WTC11 (cell line): Measurements from ENCODE around the gene STK16. TPM values are rescaled to one million over a fixed set of nuclear protein-coding genes. Genes with fewer than 3 reads are reported as not detected.

Experiments
- ATAC-seq: fragments of 200-7000 bp; cut with Tn5 transposase; 2 replicates; pipeline ENCODE4 v1.10.0; 2021; ENCODE audit warnings: mild to moderate bottlenecking, moderate library complexity
- CTCF ChIA-PET: fragments of 300-600 bp; sonication (Branson Sonifier 250); formaldehyde crosslinking; loops from one replicate; lab custom pipeline; 2021; ENCODE audit warnings: antibody characterized with exemption; lab: Charles Lee
- POLR2A ChIA-PET: fragments of 350-600 bp; sonication (Branson Sonifier 250); formaldehyde crosslinking; loops from one replicate; lab custom pipeline; 2021; ENCODE audit warnings: antibody characterized with exemption; lab: Charles Lee
- DNase-seq: peaks from one replicate; pipeline ENCODE4 v3.0.0; 2021; ENCODE audit warnings: low spot score
- H3K27ac Mint-ChIP-seq: 2 replicates; pipeline ENCODE4 v1.8.0; 2021; ENCODE audit warnings: mixed read lengths
- H3K27me3 Mint-ChIP-seq: 2 replicates; pipeline ENCODE4 v1.8.0; 2021; ENCODE audit warnings: low read depth, mild to moderate bottlenecking, moderate library complexity, mixed read lengths
- H3K36me3 Mint-ChIP-seq: 2 replicates; pipeline ENCODE4 v1.8.0; 2021; ENCODE audit warnings: mixed read lengths
- H3K4me1 Mint-ChIP-seq: 2 replicates; pipeline ENCODE4 v1.8.0; 2022; ENCODE audit warnings: mixed read lengths
- H3K4me3 Mint-ChIP-seq: 2 replicates; pipeline ENCODE4 v1.8.0; 2021; ENCODE audit warnings: mild to moderate bottlenecking, moderate library complexity, mixed read lengths
- H3K9me3 Mint-ChIP-seq: 2 replicates; pipeline ENCODE4 v1.8.0; 2021; ENCODE audit warnings: mixed read lengths
- E2F1 ChIP-seq: sonication (generic); formaldehyde crosslinking; IDR thresholded peaks from 2 replicates; pipeline ENCODE4 v1.8.0; 2022; ENCODE audit warnings: mild to moderate bottlenecking, missing genetic modification reagents
- ELF4 ChIP-seq: sonication (generic); formaldehyde crosslinking; IDR thresholded peaks from 2 replicates; pipeline ENCODE4 v1.8.1; 2022; ENCODE audit warnings: low read depth, mild to moderate bottlenecking, moderate library complexity, missing genetic modification reagents
- FOXJ3 ChIP-seq: sonication (generic); formaldehyde crosslinking; IDR thresholded peaks from 2 replicates; pipeline ENCODE4 v1.9.0; 2021; ENCODE audit warnings: missing genetic modification reagents, mild to moderate bottlenecking, borderline replicate concordance
- FOXP4 ChIP-seq: sonication (generic); formaldehyde crosslinking; IDR thresholded peaks from 2 replicates; pipeline ENCODE4 v1.8.0; 2022; ENCODE audit warnings: mild to moderate bottlenecking, missing genetic modification reagents
- GRHL2 ChIP-seq: fragments of 250-450 bp; sonication (Bioruptor Pico); IDR thresholded peaks from 2 replicates; pipeline ENCODE4 v1.8.0; 2022; ENCODE audit warnings: mild to moderate bottlenecking, moderate library complexity; ENCODE audit not compliant: insufficient replicate concordance, severe bottlenecking
- IRF2 ChIP-seq: sonication (generic); formaldehyde crosslinking; IDR thresholded peaks from 2 replicates; pipeline ENCODE4 v1.8.0; 2022; ENCODE audit warnings: low read depth, missing genetic modification reagents, borderline replicate concordance
- MXD4 ChIP-seq: fragments of 250-450 bp; sonication (Bioruptor Pico); IDR thresholded peaks from 2 replicates; pipeline ENCODE4 v1.8.0; 2021; ENCODE audit warnings: mild to moderate bottlenecking, moderate library complexity, borderline replicate concordance
- NFE2L1 ChIP-seq: sonication (generic); formaldehyde crosslinking; IDR thresholded peaks from 2 replicates; pipeline ENCODE4 v1.8.1; 2023; ENCODE audit warnings: missing genetic modification reagents
- PRDM15 ChIP-seq: sonication (generic); formaldehyde crosslinking; IDR thresholded peaks from 2 replicates; pipeline ENCODE4 v1.8.0; 2022; ENCODE audit warnings: missing genetic modification reagents
- SOX15 ChIP-seq: fragments of 250-450 bp; sonication (Bioruptor Pico); IDR thresholded peaks from 2 replicates; pipeline ENCODE4 v1.9.0; 2021; ENCODE audit warnings: mild to moderate bottlenecking
- TEAD4 ChIP-seq: sonication (generic); formaldehyde crosslinking; IDR thresholded peaks from 2 replicates; pipeline ENCODE4 v1.8.0; 2022; ENCODE audit warnings: mild to moderate bottlenecking, missing genetic modification reagents
- USF2 ChIP-seq: sonication (generic); formaldehyde crosslinking; IDR thresholded peaks from 2 replicates; pipeline ENCODE4 v1.8.1; 2023; ENCODE audit warnings: mild to moderate bottlenecking, missing genetic modification reagents, moderate library complexity
- ZNF232 ChIP-seq: sonication (generic); formaldehyde crosslinking; IDR thresholded peaks from 2 replicates; pipeline ENCODE4 v1.8.0; 2022; ENCODE audit warnings: mild to moderate bottlenecking, missing genetic modification reagents
- ZNF281 ChIP-seq: sonication (generic); formaldehyde crosslinking; IDR thresholded peaks from 2 replicates; pipeline ENCODE4 v1.8.0; 2023; ENCODE audit warnings: mild to moderate bottlenecking, missing genetic modification reagents
- ZNF396 ChIP-seq: fragments of 250-450 bp; sonication (Bioruptor Pico); IDR thresholded peaks from 2 replicates; pipeline ENCODE4 v1.8.0; 2021; ENCODE audit warnings: mild to moderate bottlenecking, moderate library complexity, borderline replicate concordance
- total RNA-seq: library from RNA; stranded (reverse); gene quantifications from 3 replicates; pipeline ENCODE4 v1.2.3, GENCODE V29; 2021
- TF ChIP-seq, protein P1 (sequence below): fragments of 250-450 bp; sonication (Bioruptor Pico); IDR thresholded peaks from 2 replicates; pipeline ENCODE4 v1.9.0; 2021; ENCODE audit warnings: mild to moderate bottlenecking
- TF ChIP-seq, protein P2 (sequence below): sonication (generic); formaldehyde crosslinking; IDR thresholded peaks from 2 replicates; pipeline ENCODE4 v1.8.1; 2022; ENCODE audit warnings: mild to moderate bottlenecking, moderate library complexity, missing genetic modification reagents
- TF ChIP-seq, protein P3 (sequence below): sonication (generic); formaldehyde crosslinking; conservative IDR thresholded peaks from 2 replicates; pipeline ENCODE4 v1.8.1; 2022; ENCODE audit warnings: mild to moderate bottlenecking, missing genetic modification reagents
- TF ChIP-seq, protein P4 (sequence below): fragments of 250-450 bp; sonication (Bioruptor Pico); IDR thresholded peaks from 2 replicates; pipeline ENCODE4 v1.9.0; 2021; ENCODE audit warnings: mild to moderate bottlenecking, borderline replicate concordance

STK16 gene
- total RNA-seq, 1 experiment from 2014 or later = 27.5 TPM

GRCh38 chr2:219205165-219205538, 40.1 kb upstream of the STK16 start (continued):
- no peak for TF ChIP-seq E2F1
- TF ChIP-seq, protein P1, sequence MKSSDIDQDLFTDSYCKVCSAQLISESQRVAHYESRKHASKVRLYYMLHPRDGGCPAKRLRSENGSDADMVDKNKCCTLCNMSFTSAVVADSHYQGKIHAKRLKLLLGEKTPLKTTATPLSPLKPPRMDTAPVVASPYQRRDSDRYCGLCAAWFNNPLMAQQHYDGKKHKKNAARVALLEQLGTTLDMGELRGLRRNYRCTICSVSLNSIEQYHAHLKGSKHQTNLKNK (CRISPR knock-in tag) = no peak

DNA sequence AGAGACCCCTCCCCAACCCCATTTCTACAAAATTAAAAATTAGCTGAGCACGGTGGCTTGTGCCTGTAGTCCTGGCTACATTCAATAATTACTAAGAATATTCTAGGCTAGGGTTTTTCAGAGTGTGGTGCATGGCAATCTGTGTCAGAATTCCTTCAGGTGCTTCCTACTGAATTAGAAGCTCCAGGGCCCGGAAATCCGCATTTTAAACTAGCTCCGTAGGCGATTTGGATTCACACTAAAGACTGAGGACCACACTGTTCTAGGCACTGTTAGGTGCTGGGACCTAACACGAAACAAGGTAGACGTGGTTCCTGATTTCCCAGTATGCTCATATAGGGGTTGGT, 39.3 kb upstream of the STK16 start:
- ChIA-PET CTCF (interaction anchor here (0.9 to 2.0 kb wide), 12 partner anchors 8 to 324 kb away, joined by 3 to 11 read pairs (median 6); partner anchors contain the start of genes CNPPD1, GLB1L and STK16), POLR2A (interaction anchor here (0.7 to 2.0 kb wide), 8 partner anchors 11 to 47 kb away, joined by 3 to 16 read pairs (median 6); partner anchors contain the start of genes ABCB6, ANKZF1, ATG9A and CNPPD1)
- H3K36me3 Mint-ChIP-seq = peaks cover 25% of the 10 kb centered on the region
- DNase-seq = no peak
- peaks cover 15% of the 10 kb centered on the region for H3K27me3 Mint-ChIP-seq
- peak overlapping the region; percentile 91 for H3K27ac Mint-ChIP-seq
- H3K4me3 Mint-ChIP-seq = peak overlapping the region; percentile 74
- ATAC-seq = no peak
- peaks cover 8% of the 10 kb centered on the region for H3K9me3 Mint-ChIP-seq
- peaks cover 6% of the 10 kb centered on the region for H3K4me1 Mint-ChIP-seq
- TF ChIP-seq GRHL2 (no peak), PRDM15 (CRISPR knock-in tag) (no peak), MXD4 (no peak), ZNF396 (CRISPR knock-in tag) (no peak), USF2 (CRISPR knock-in tag) (no peak), ELF4 (CRISPR knock-in tag) (no peak), NFE2L1 (CRISPR knock-in tag) (no peak), IRF2 (CRISPR knock-in tag) (no peak), FOXJ3 (CRISPR knock-in tag) (no peak), ZNF281 (CRISPR knock-in tag) (no peak), ZNF232 (CRISPR knock-in tag) (no peak), FOXP4 (CRISPR knock-in tag) (no peak), SOX15 (CRISPR knock-in tag) (no peak), TEAD4 (CRISPR knock-in tag) (no peak)
- TF ChIP-seq, protein P2, sequence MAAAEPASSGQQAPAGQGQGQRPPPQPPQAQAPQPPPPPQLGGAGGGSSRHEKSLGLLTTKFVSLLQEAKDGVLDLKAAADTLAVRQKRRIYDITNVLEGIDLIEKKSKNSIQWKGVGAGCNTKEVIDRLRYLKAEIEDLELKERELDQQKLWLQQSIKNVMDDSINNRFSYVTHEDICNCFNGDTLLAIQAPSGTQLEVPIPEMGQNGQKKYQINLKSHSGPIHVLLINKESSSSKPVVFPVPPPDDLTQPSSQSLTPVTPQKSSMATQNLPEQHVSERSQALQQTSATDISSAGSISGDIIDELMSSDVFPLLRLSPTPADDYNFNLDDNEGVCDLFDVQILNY (CRISPR knock-in tag) = no peak
- TF ChIP-seq, protein P3, sequence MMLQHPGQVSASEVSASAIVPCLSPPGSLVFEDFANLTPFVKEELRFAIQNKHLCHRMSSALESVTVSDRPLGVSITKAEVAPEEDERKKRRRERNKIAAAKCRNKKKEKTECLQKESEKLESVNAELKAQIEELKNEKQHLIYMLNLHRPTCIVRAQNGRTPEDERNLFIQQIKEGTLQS = no peak
- TF ChIP-seq, protein P4, sequence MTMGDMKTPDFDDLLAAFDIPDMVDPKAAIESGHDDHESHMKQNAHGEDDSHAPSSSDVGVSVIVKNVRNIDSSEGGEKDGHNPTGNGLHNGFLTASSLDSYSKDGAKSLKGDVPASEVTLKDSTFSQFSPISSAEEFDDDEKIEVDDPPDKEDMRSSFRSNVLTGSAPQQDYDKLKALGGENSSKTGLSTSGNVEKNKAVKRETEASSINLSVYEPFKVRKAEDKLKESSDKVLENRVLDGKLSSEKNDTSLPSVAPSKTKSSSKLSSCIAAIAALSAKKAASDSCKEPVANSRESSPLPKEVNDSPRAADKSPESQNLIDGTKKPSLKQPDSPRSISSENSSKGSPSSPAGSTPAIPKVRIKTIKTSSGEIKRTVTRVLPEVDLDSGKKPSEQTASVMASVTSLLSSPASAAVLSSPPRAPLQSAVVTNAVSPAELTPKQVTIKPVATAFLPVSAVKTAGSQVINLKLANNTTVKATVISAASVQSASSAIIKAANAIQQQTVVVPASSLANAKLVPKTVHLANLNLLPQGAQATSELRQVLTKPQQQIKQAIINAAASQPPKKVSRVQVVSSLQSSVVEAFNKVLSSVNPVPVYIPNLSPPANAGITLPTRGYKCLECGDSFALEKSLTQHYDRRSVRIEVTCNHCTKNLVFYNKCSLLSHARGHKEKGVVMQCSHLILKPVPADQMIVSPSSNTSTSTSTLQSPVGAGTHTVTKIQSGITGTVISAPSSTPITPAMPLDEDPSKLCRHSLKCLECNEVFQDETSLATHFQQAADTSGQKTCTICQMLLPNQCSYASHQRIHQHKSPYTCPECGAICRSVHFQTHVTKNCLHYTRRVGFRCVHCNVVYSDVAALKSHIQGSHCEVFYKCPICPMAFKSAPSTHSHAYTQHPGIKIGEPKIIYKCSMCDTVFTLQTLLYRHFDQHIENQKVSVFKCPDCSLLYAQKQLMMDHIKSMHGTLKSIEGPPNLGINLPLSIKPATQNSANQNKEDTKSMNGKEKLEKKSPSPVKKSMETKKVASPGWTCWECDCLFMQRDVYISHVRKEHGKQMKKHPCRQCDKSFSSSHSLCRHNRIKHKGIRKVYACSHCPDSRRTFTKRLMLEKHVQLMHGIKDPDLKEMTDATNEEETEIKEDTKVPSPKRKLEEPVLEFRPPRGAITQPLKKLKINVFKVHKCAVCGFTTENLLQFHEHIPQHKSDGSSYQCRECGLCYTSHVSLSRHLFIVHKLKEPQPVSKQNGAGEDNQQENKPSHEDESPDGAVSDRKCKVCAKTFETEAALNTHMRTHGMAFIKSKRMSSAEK = no peak
